K562 (cell line): ENCODE measurements around the gene SLC34A3. TPM values are rescaled to one million over a fixed set of nuclear protein-coding genes. Genes with fewer than 3 reads are reported as not detected.

ENCODE experiments used
- ATF4 ChIP-seq: fragments of 450-650 bp; formaldehyde crosslinking; IDR thresholded peaks from 2 replicates; pipeline ENCODE4 v1.4.0; 2022; ENCODE audit warnings: mild to moderate bottlenecking, moderate library complexity
- DEAF1 ChIP-seq: fragments of 450-650 bp; formaldehyde crosslinking; IDR thresholded peaks from 2 replicates; pipeline ENCODE4 v1.4.0; 2020; ENCODE audit warnings: mild to moderate bottlenecking, moderate library complexity
- MAX ChIP-seq: sonication (generic); formaldehyde crosslinking; IDR thresholded peaks from 2 replicates; pipeline ENCODE4 v1.9.0; 2022; ENCODE audit warnings: mild to moderate bottlenecking, missing genetic modification reagents
- MTA3 ChIP-seq: fragments of 450-650 bp; formaldehyde crosslinking; IDR thresholded peaks from 2 replicates; pipeline ENCODE4 v1.6.1; 2017; ENCODE audit warnings: mild to moderate bottlenecking, borderline replicate concordance
- NKRF ChIP-seq: fragments of 450-650 bp; IDR thresholded peaks from 2 replicates; pipeline ENCODE4 v1.6.1; 2016; ENCODE audit warnings: borderline replicate concordance
- THRB ChIP-seq: fragments of 450-650 bp; formaldehyde crosslinking; conservative IDR thresholded peaks from 2 replicates; pipeline ENCODE4 v1.4.0; 2022; ENCODE audit warnings: mild to moderate bottlenecking, missing genetic modification characterization
- ZBTB11 ChIP-seq, 3 experiments: fragments of 200-800 bp in 1 of 3; fragments of 250-450 bp in 1 of 3; fragments of 450-650 bp in 1 of 3; sonication (Bioruptor Pico) in 1 of 3; sonication (Bioruptor generic) in 1 of 3; formaldehyde crosslinking in 1 of 3; IDR thresholded peaks; 2 replicates each; pipeline versions ENCODE4 v1.6.1 to v1.8.0; 2016 to 2022; ENCODE audit warnings: mild to moderate bottlenecking in 2 of 3, missing genetic modification characterization in 2 of 3, missing compliant biosample characterization in 1 of 3, moderate library complexity in 1 of 3
- ZNF449 ChIP-seq: fragments of 250-450 bp; sonication (Bioruptor Pico); IDR thresholded peaks from 2 replicates; pipeline ENCODE4 v1.8.0; 2022; ENCODE audit warnings: moderate library complexity, mild to moderate bottlenecking, inconsistent platforms
- ZNF512 ChIP-seq: IDR thresholded peaks from 2 replicates; pipeline ENCODE4 v1.6.1; 2016; ENCODE audit warnings: missing genetic modification characterization, missing compliant biosample characterization
- ZNF766 ChIP-seq: fragments of 200-800 bp; sonication (Bioruptor generic); conservative IDR thresholded peaks from 2 replicates; pipeline ENCODE4 v1.6.1; 2016; ENCODE audit warnings: missing genetic modification characterization, missing compliant biosample characterization
- polyA plus RNA-seq, 8 experiments: library from polyadenylated mRNA; depleted of rRNA in 4 of 8; stranded (reverse) in 5 of 8; unstranded in 3 of 8; fragments of >200 nt; fragmentation: Nextera tagmentation in 2 of 8; fragmentation: Illumina TruSeq in 1 of 8; extraction: Ambion mirVana in 2 of 8; extraction: Trizol in 1 of 8; gene quantifications; 2 replicates each; pipeline versions ENCODE4 v1.2.1 to v1.2.3, GENCODE V29; 2011 to 2014; ENCODE audit warnings: inconsistent platforms in 1 of 8, missing spikeins in 1 of 8
- total RNA-seq, 7 experiments: library from RNA; depleted of rRNA in 6 of 7; stranded (reverse); fragments of >200 nt in 6 of 7; fragmentation: Illumina TruSeq in 2 of 7; extraction: Trizol in 2 of 7; gene quantifications; 2 replicates each; pipeline versions ENCODE4 v1.2.1 to v1.2.3, GENCODE V29; 2011 to 2021; ENCODE audit warnings: low replicate concordance in 1 of 7

Gene SLC34A3
- total and polyA plus RNA-seq, 9 of the 15 experiments (the other 6 are each of a cell fraction or from before 2014, with no cell fraction given), result not detected

GRCh38 chr9:137243626-137244485, 13.2 kb downstream of the SLC34A3 start (continued):
- TF ChIP-seq ZBTB11 (CRISPR knock-in tag; IDR thresholded peaks at IDR 0.05) (peak in 1 of 3 experiments; percentile 34; a peak in 2 of 6 replicates), ZNF512 (tag) (no peak), DEAF1 (CRISPR knock-in tag) (0 out of 2 replicates have a peak, but pooled peaks have one; percentile 21), MTA3 (peak; percentile 87; the same call in 1 of the 2 replicates), THRB (CRISPR knock-in tag) (peak; percentile 96), NKRF (0 out of 2 replicates have a peak, but pooled peaks have one; percentile 8), ZNF449 (no peak), ZNF766 (CRISPR knock-in tag) (no peak), MAX (CRISPR knock-in tag) (0 out of 2 replicates have a peak, but pooled peaks have one; percentile 27), ATF4 (CRISPR knock-in tag) (0 out of 2 replicates have a peak, but pooled peaks have one; percentile 7)
